ENCODE results near the gene PTOV1. TPM values are rescaled to one million over a fixed set of nuclear protein-coding genes. Genes with fewer than 3 reads are reported as not detected.

Gene PTOV1
- total RNA-seq, 4 donors from 2014 or later: 77.6 to 88.2 (median 87.0) TPM

GRCh38 chr19:49910179-49910578, 59.2 kb downstream of the PTOV1 start:
- H3K27ac ChIP-seq: no peak overlapping the region
- in situ Hi-C loops (cut with MboI; ENCODE audit: low sequenced_read_pairs in 4 of 4): no loop called here
- intact Hi-C loops (cut with DNase I; ENCODE audit: low total_unique reads): no loop called here

More at GRCh38 chr19:49910179-49910578, 59.2 kb downstream of the PTOV1 start:
- no peak overlapping the region for H3K4me3 ChIP-seq
- H3K27me3 ChIP-seq: no peaks in the 10 kb centered on the region
- DNase-seq: no peak
- H3K36me3 ChIP-seq: peaks cover 0 to 34% of the 10 kb centered on the region in 2 donors
- TF ChIP-seq CTCF (IDR thresholded peaks at IDR 0.05 in 4 of 5, conservative IDR thresholded peaks at IDR 0.05 in 1 of 5) (no peak), POLR2A (IDR thresholded peaks at IDR 0.05) (no peak)
- H3K4me1 ChIP-seq: peaks cover 0 to 11% of the 10 kb centered on the region in 2 donors
- H3K9me3 ChIP-seq: no peaks in the 10 kb centered on the region
- no peak for ATAC-seq

Small RNA genes lying within 50 kb of the gene (microRNA-seq; reads per million reads assigned to microRNA genes)
- gene MIR4749 (ENCODE audit: borderline replicate concordance in 2 of 2): 1.2 to 2.6 reads per million in 2 donors
- 0 reads per million in 2 donors for gene MIR4750 (ENCODE audit: borderline replicate concordance in 2 of 2)
- gene MIR6800 (ENCODE audit: borderline replicate concordance in 2 of 2): 0 reads per million in 2 donors

Other genes with a start within 250 kb of the PTOV1 start
- gene RRAS, start 211.0 kb upstream of the PTOV1 start, total RNA-seq: 10 to 100 TPM; 12.4 to 26.2 (median 24.2) TPM
- gene SCAF1, start 208.9 kb upstream of the PTOV1 start, total RNA-seq: 10 to 100 TPM; 13.7 to 36.1 (median 32.9) TPM
- gene IRF3, start 185.3 kb upstream of the PTOV1 start, total RNA-seq: 10 to 100 TPM; 11.0 to 18.6 (median 13.7) TPM
- gene BCL2L12, start 185.2 kb upstream of the PTOV1 start, total RNA-seq: 10 to 100 TPM; 10.7 to 12.9 (median 11.8) TPM
- 100 to 1,000 TPM; 190 to 242 (median 229) TPM for gene PRMT1, start 173.9 kb upstream of the PTOV1 start, total RNA-seq
- 1 to 10 TPM in 3 of 4 donors, not detected in 1; 1.0 to 2.1 (median 1.4) TPM for gene ADM5, start 161.6 kb upstream of the PTOV1 start, total RNA-seq
- under 1 TPM in 3 of 4 donors, not detected in 1; 0.26 to 0.97 (median 0.73) TPM for gene CPT1C, start 160.0 kb upstream of the PTOV1 start, total RNA-seq
- gene TSKS, start 87.9 kb upstream of the PTOV1 start, total RNA-seq: under 1 TPM in 2 of 4 donors, not detected in 2; 0.13 to 0.16 TPM
- 100 to 1,000 TPM in 3 of 4 donors, 10 to 100 TPM in 1; 94.2 to 142 (median 131) TPM for gene AP2A1, start 84.2 kb upstream of the PTOV1 start, total RNA-seq
- gene FUZ, start 37.9 kb upstream of the PTOV1 start, total RNA-seq: 10 to 100 TPM; 14.2 to 35.5 (median 26.0) TPM
- 100 to 1,000 TPM in 1 of 4 donors, 10 to 100 TPM in 3; 46.6 to 105 (median 78.7) TPM for gene MED25, start 32.9 kb upstream of the PTOV1 start, total RNA-seq
- gene PNKP, start 16.4 kb downstream of the PTOV1 start, total RNA-seq: 10 to 100 TPM; 14.9 to 43.4 (median 21.1) TPM
- gene AKT1S1, start 26.2 kb downstream of the PTOV1 start, total RNA-seq: 10 to 100 TPM; 23.8 to 56.8 (median 43.4) TPM
- 10 to 100 TPM; 48.7 to 84.3 (median 66.4) TPM for gene TBC1D17, start 26.5 kb downstream of the PTOV1 start, total RNA-seq
- 1 to 10 TPM in 1 of 4 donors, under 1 TPM in 1, not detected in 2; 0.15 to 1.1 TPM for gene IL4I1, start 45.7 kb downstream of the PTOV1 start, total RNA-seq
- 10 to 100 TPM in 1 of 4 donors, 1 to 10 TPM in 3; 6.4 to 10.8 (median 9.0) TPM for gene ATF5, start 78.0 kb downstream of the PTOV1 start, total RNA-seq
- 10 to 100 TPM; 32.8 to 38.0 (median 36.3) TPM for gene NUP62, start 78.3 kb downstream of the PTOV1 start, total RNA-seq
- gene SIGLEC11, start 110.0 kb downstream of the PTOV1 start, total RNA-seq: under 1 TPM in 3 of 4 donors, not detected in 1; 0.15 to 0.42 (median 0.25) TPM
- 10 to 100 TPM; 36.0 to 52.8 (median 39.9) TPM for gene VRK3, start 174.2 kb downstream of the PTOV1 start, total RNA-seq
- gene ZNF473, start 174.8 kb downstream of the PTOV1 start, total RNA-seq: 10 to 100 TPM in 2 of 4 donors, 1 to 10 TPM in 2; 4.6 to 12.2 (median 10.1) TPM